ENCODE results near the gene STK39.

STK39 gene

DNA sequence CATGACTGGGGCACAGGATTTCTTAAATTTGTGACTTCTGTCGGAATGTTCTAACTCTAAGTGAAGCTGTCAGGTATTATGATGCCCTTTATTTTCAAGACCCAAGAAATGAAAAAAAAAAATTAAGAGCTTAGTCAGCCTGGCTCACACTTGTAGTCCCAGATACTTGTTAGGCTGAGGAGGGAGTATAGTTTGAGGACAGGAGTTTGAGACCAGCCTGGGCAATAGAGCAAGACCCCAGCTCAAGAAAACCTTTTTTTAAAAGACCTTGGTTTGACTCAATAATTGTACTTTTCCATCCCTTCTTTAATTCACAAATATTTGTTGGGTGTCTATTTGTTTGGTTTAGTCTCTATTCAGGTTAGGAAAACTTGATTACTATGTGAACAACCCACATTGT lies 310.0 kb downstream of the STK39 start:
- Histone ChIP-seq H3K4me2 (ENCODE audit: insufficient read depth, low read length) (no peak overlapping the region), H3K36me3 (ENCODE audit: insufficient read depth, low read length) (no peaks in the 10 kb centered on the region), H4K20me1 (ENCODE audit: insufficient read depth, low read length) (no peaks in the 10 kb centered on the region), H3K4me1 (ENCODE audit: insufficient read depth, low read length) (no peaks in the 10 kb centered on the region), H2AFZ (ENCODE audit: low read depth, low read length) (no peak overlapping the region), H3K9me3 (ENCODE audit: insufficient read depth, low read length, severe bottlenecking) (no peaks in the 10 kb centered on the region), H3K27me3 (ENCODE audit: insufficient read depth, low read length, poor library complexity) (peaks cover 3% of the 10 kb centered on the region), H3K4me3 (ENCODE audit: low read depth in 1 of 2, low read length in 2 of 2) (no peak overlapping the region), H3K79me2 (ENCODE audit: insufficient read depth, low read length) (no peaks in the 10 kb centered on the region), H3K9ac (ENCODE audit: low read depth, low read length) (no peak overlapping the region), H3K27ac (ENCODE audit: low read length) (no peak overlapping the region)
- TF ChIP-seq, protein P1, sequence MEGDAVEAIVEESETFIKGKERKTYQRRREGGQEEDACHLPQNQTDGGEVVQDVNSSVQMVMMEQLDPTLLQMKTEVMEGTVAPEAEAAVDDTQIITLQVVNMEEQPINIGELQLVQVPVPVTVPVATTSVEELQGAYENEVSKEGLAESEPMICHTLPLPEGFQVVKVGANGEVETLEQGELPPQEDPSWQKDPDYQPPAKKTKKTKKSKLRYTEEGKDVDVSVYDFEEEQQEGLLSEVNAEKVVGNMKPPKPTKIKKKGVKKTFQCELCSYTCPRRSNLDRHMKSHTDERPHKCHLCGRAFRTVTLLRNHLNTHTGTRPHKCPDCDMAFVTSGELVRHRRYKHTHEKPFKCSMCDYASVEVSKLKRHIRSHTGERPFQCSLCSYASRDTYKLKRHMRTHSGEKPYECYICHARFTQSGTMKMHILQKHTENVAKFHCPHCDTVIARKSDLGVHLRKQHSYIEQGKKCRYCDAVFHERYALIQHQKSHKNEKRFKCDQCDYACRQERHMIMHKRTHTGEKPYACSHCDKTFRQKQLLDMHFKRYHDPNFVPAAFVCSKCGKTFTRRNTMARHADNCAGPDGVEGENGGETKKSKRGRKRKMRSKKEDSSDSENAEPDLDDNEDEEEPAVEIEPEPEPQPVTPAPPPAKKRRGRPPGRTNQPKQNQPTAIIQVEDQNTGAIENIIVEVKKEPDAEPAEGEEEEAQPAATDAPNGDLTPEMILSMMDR (IDR thresholded peaks at IDR 0.05; ENCODE audit: borderline replicate concordance, extremely low read depth, low read length, poor library complexity, severe bottlenecking), result no peak
- TF ChIP-seq EZH2 (IDR thresholded peaks at IDR 0.05; ENCODE audit: borderline replicate concordance, low read depth, low read length, severe bottlenecking), result no peak
- DNase-seq, result no peak
- no peak for ATAC-seq (ENCODE audit: insufficient read depth, low read depth)

GRCh38 chr2:167935803-167936110 lies 311.6 kb downstream of the STK39 start:
- no peaks in the 10 kb centered on the region for H4K20me1 ChIP-seq (ENCODE audit: insufficient read depth, low read length)
- no peak for TF ChIP-seq EZH2 (IDR thresholded peaks at IDR 0.05; ENCODE audit: borderline replicate concordance, low read depth, low read length, severe bottlenecking)
- TF ChIP-seq, protein P1 (IDR thresholded peaks at IDR 0.05; ENCODE audit: borderline replicate concordance, extremely low read depth, low read length, poor library complexity, severe bottlenecking), result no peak
- H3K79me2 ChIP-seq (ENCODE audit: insufficient read depth, low read length), result no peaks in the 10 kb centered on the region
- H3K9ac ChIP-seq (ENCODE audit: low read depth, low read length), result no peak overlapping the region
- H3K27ac ChIP-seq (ENCODE audit: low read length), result no peak overlapping the region
- DNase-seq (no peak), ATAC-seq (ENCODE audit: insufficient read depth, low read depth) (no peak)
- peaks cover 3% of the 10 kb centered on the region for H3K27me3 ChIP-seq (ENCODE audit: insufficient read depth, low read length, poor library complexity)
- no peaks in the 10 kb centered on the region for H3K4me1 ChIP-seq (ENCODE audit: insufficient read depth, low read length)
- H3K4me3 ChIP-seq (ENCODE audit: low read depth in 1 of 2, low read length in 2 of 2), result no peak overlapping the region
- H3K36me3 ChIP-seq (ENCODE audit: insufficient read depth, low read length), result no peaks in the 10 kb centered on the region
- H3K4me2 ChIP-seq (ENCODE audit: insufficient read depth, low read length), result no peak overlapping the region
- H3K9me3 ChIP-seq (ENCODE audit: insufficient read depth, low read length, severe bottlenecking), result no peaks in the 10 kb centered on the region
- H2AFZ ChIP-seq (ENCODE audit: low read depth, low read length), result no peak overlapping the region

GRCh38 chr2:167933097-167933814 lies 314.1 kb downstream of the STK39 start:
- ATAC-seq (ENCODE audit: insufficient read depth, low read depth) (no peak), DNase-seq (no peak)
- H3K27ac ChIP-seq (ENCODE audit: low read length), result no peak overlapping the region
- H3K9me3 ChIP-seq (ENCODE audit: insufficient read depth, low read length, severe bottlenecking), result no peaks in the 10 kb centered on the region
- no peak overlapping the region for H3K4me2 ChIP-seq (ENCODE audit: insufficient read depth, low read length)
- no peak for TF ChIP-seq EZH2 (IDR thresholded peaks at IDR 0.05; ENCODE audit: borderline replicate concordance, low read depth, low read length, severe bottlenecking)
- TF ChIP-seq, protein P1 (IDR thresholded peaks at IDR 0.05; ENCODE audit: borderline replicate concordance, extremely low read depth, low read length, poor library complexity, severe bottlenecking), result no peak
- H3K27me3 ChIP-seq (ENCODE audit: insufficient read depth, low read length, poor library complexity), result peaks cover 7% of the 10 kb centered on the region
- H4K20me1 ChIP-seq (ENCODE audit: insufficient read depth, low read length), result no peaks in the 10 kb centered on the region
- no peak overlapping the region for H2AFZ ChIP-seq (ENCODE audit: low read depth, low read length)
- H3K79me2 ChIP-seq (ENCODE audit: insufficient read depth, low read length), result no peaks in the 10 kb centered on the region
- H3K4me1 ChIP-seq (ENCODE audit: insufficient read depth, low read length), result no peaks in the 10 kb centered on the region
- H3K9ac ChIP-seq (ENCODE audit: low read depth, low read length), result no peak overlapping the region
- H3K4me3 ChIP-seq (ENCODE audit: low read depth in 1 of 2, low read length in 2 of 2), result no peak overlapping the region
- no peaks in the 10 kb centered on the region for H3K36me3 ChIP-seq (ENCODE audit: insufficient read depth, low read length)
